Gastroesophageal sphincter (tissue), 3 donors: Measurements from ENCODE around the gene MAPK4.

ENCODE experiments used
- CTCF ChIP-seq, 4 experiments: fragments of 200-600 bp in 2 of 4; fragments of 450-650 bp in 2 of 4; sonication (generic) in 1 of 4; IDR thresholded peaks; one replicate each; pipeline ENCODE4 v1.5.1; 2017 to 2019; ENCODE audit warnings: antibody characterized with exemption in 4 of 4, mild to moderate bottlenecking in 2 of 4, moderate library complexity in 2 of 4
- POLR2AphosphoS5 ChIP-seq: sonication (generic); formaldehyde crosslinking; IDR thresholded peaks from one replicate; pipeline ENCODE4 v1.6.1; 2017; ENCODE audit warnings: antibody characterized with exemption

- TF ChIP-seq POLR2AphosphoS5 = no peak
- no peak for TF ChIP-seq CTCF (IDR thresholded peaks at IDR 0.05)
Observed at GRCh38 chr18:50750546-50750945, 190.7 kb downstream of the MAPK4 start.
